Subcutaneous abdominal adipose tissue (tissue), 5 donors: ENCODE measurements around the gene GAB2.
"Not testable (repeated sequence)": the region's sequence is repeated elsewhere in the genome, so short reads cannot be mapped to it uniquely, and the experiment has no call there.

Experiments used
- H3K27ac ChIP-seq: one replicate; pipeline ENCODE4 v1.7.0; 2013; ENCODE audit warnings: low read depth, mild to moderate bottlenecking, inconsistent platforms, low read length, moderate library complexity
- H3K27me3 ChIP-seq, 5 donors: one replicate each; pipeline ENCODE4 v1.7.0; 2013; ENCODE audit warnings: low read length in 5 of 5, inconsistent platforms in 1 of 5; ENCODE audit not compliant: control insufficient read depth in 5 of 5, insufficient read depth in 4 of 5
- H3K36me3 ChIP-seq, 5 donors: one replicate each; pipeline ENCODE4 v1.7.0; 2013; ENCODE audit warnings: low read length in 5 of 5; ENCODE audit not compliant: control insufficient read depth in 5 of 5, insufficient read depth in 5 of 5
- H3K4me1 ChIP-seq, 5 donors: one replicate each; pipeline ENCODE4 v1.7.0; 2013; ENCODE audit warnings: low read length in 5 of 5, mild to moderate bottlenecking in 3 of 5, moderate library complexity in 1 of 5; ENCODE audit not compliant: control insufficient read depth in 5 of 5, insufficient read depth in 5 of 5
- H3K4me3 ChIP-seq, 5 donors: one replicate each; pipeline ENCODE4 v1.7.0; 2013; ENCODE audit warnings: low read length in 5 of 5, low read depth in 1 of 5
- H3K9ac ChIP-seq, 5 donors: one replicate each; pipeline ENCODE4 v1.7.0; 2013; ENCODE audit warnings: low read length in 5 of 5, mild to moderate bottlenecking in 4 of 5, moderate library complexity in 3 of 5
- H3K9me3 ChIP-seq, 5 donors: one replicate each; pipeline ENCODE4 v1.7.0; 2013; ENCODE audit warnings: low read length in 5 of 5; ENCODE audit not compliant: control insufficient read depth in 5 of 5
- donor health status: healthy.
- donor health status: healthy.
- donor health status: healthy.
- donor health status: healthy.
- donor health status: healthy.

GAB2 gene, protein sequence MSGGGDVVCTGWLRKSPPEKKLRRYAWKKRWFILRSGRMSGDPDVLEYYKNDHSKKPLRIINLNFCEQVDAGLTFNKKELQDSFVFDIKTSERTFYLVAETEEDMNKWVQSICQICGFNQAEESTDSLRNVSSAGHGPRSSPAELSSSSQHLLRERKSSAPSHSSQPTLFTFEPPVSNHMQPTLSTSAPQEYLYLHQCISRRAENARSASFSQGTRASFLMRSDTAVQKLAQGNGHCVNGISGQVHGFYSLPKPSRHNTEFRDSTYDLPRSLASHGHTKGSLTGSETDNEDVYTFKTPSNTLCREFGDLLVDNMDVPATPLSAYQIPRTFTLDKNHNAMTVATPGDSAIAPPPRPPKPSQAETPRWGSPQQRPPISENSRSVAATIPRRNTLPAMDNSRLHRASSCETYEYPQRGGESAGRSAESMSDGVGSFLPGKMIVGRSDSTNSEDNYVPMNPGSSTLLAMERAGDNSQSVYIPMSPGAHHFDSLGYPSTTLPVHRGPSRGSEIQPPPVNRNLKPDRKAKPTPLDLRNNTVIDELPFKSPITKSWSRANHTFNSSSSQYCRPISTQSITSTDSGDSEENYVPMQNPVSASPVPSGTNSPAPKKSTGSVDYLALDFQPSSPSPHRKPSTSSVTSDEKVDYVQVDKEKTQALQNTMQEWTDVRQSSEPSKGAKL

DNA sequence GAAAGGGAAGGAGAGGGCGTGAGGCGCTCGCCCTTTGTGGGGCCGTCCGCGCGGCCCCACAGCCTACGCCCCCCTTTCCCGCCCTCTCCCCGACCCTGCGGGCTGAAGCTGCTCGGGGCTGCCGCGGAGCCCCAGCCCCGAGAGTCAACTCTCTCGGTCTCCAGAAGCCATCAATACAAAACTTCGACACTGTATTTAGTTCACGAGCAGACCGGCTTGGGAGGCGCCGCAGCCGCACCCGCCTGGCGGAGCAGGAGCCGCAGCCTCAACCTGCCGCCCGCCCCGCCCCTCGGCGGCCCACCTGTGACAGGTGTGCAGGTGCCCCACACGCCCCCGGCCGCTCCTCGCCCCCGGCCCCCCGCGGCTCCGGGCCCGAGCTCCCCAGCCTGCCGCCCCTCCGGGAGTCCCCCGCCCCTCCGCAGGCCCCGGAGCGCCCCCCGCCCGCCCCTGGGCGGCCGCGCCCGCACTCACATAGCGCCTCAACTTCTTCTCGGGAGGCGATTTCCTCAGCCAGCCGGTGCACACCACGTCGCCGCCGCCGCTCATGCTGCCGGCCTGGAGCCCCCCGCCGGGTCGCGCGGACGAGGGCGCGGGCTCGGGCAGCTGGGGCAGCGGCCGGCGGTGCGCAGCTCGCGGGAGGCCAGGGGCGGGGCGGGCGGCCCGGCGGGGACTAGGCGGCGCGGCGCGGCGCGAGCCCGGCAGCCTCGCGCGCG, at the start of gene GAB2:
TSS of gene GAB2 (minus strand) at position 646 of the 713 bp plus-strand sequence. CDS start at position 546, 100 bp downstream.
- Histone ChIP-seq H3K27ac (peak within 1 kb of the TSS; percentile 100), H3K9me3 (no peaks in the 10 kb centered on the region), H3K36me3 (no peaks in the 10 kb centered on the region), H3K9ac (peak within 1 kb of the TSS; percentile 89 to 95 (median 93)), H3K4me1 (peaks cover 15 to 56% (median 45%) of the 10 kb centered on the region in 5 donors), H3K27me3 (no peaks in the 10 kb centered on the region), H3K4me3 (peak within 1 kb of the TSS; percentile 71 to 93 (median 79))

DNA sequence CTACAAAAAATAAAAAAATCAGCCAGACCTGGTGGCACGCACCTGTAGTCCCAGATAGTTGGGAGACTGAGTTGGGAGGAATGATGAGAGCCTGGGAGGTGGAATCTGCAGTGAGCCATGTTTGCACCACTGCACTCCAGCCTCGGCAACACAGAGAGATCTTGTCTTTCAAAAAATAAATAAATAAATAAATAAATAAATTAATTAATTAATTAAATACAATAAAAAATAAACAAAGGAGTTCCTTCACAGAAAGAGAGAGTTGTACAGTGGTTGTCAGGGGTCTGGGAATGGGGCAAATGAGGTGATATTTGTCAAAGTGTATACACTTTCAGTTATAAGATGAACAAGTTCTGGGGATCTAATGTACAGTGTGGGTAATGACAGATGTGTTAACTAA, 49.8 kb upstream of the GAB2 start:
- no peak overlapping the region for H3K9ac ChIP-seq
- no peaks in the 10 kb centered on the region for H3K27me3 ChIP-seq
- H3K9me3 ChIP-seq: no peaks in the 10 kb centered on the region
- no peaks in the 10 kb centered on the region for H3K4me1 ChIP-seq
- no peak overlapping the region for H3K27ac ChIP-seq
- no peak overlapping the region for H3K4me3 ChIP-seq
- H3K36me3 ChIP-seq: peaks cover 2 to 20% (median 5%) of the 10 kb centered on the region in 5 donors

DNA sequence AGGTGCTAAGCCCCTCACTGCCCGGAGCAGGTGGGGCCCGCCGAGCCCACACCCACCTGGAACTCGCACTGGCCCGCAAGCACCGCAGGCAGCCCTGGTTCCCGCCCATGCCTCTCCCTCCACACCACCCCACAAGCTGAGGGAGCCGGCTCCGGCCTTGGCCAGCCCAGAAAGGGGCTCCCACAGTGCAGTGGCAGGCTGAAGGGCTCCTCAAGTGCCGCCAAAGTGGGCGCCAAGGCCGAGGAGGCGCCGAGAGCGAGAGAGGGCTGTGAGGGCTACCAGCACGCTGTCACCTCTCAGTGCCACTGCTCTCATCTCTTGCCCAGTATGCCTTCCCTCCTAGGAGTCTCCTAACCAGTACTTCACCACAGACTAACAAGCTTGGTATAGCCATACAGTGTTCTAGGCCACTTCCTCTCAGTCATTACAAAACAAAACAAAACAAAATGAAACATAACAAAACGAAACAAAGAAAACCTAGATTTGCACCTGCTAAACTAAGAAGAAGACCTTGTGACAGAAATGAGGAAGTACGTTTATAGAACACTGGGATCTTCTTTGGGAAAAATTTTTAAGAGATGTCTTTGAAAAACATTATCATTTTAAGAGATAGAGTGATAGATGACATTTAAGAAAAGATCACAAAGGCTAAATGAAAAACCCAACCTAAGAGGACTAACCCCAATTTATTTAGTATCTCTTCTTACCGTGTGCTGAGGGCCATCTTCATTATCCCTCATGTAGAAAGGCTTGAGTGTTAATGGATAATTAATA, 47.7 kb upstream of the GAB2 start:
- Histone ChIP-seq H3K9me3 (no peaks in the 10 kb centered on the region), H3K36me3 (peaks cover 2 to 23% (median 14%) of the 10 kb centered on the region in 5 donors), H3K27ac (no peak overlapping the region), H3K4me3 (no peak overlapping the region), H3K27me3 (no peaks in the 10 kb centered on the region), H3K9ac (no peak overlapping the region), H3K4me1 (no peaks in the 10 kb centered on the region)

DNA sequence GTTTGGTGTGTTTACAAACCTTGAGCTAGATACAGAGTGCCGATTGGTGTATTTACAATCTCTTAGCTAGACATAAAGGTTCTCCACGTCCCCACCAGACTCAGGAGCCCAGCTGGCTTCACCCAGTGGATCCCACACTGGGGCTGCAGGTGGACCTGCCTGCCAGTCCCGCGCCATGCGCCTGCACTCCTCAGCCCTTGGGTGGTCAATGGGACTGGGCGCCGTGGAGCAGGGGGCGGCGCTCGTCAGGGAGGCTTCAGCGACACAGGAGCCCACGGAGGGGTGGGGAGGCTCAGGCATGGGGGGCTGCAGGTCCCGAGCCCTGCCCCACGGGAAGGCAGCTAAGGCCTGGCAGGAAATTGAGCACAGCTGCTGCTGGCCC, 47.2 kb upstream of the GAB2 start:
- H3K9me3 ChIP-seq, H3K9ac ChIP-seq, H3K27ac ChIP-seq, H3K4me3 ChIP-seq, H3K4me1 ChIP-seq, H3K27me3 ChIP-seq: not testable (repeated sequence)
- peaks cover 2 to 27% (median 15%) of the 10 kb centered on the region in 5 donors for H3K36me3 ChIP-seq

DNA sequence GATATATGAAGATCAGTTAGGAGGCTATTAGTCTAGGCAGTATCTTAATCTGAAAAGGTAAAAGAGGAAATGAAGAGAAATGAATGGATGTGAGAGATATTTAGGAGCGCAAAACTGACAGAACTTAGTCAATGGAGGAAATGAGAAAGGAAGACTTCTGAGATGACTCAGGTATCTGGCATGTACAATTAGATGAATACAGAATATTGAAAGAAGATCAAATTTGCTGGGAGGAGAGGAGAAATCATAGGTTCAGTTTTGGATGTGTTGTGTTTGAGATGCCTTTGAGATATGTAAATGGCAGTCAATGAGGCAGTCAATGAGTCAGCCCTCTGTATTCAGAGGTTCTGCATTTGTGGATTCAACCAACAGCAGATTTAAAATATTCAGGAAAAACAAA, 42.9 kb upstream of the GAB2 start:
- H3K36me3 ChIP-seq: peaks cover 2 to 34% (median 10%) of the 10 kb centered on the region in 5 donors
- no peak overlapping the region for H3K9ac ChIP-seq
- no peaks in the 10 kb centered on the region for H3K4me1 ChIP-seq
- H3K9me3 ChIP-seq: no peaks in the 10 kb centered on the region
- no peaks in the 10 kb centered on the region for H3K27me3 ChIP-seq
- H3K27ac ChIP-seq: no peak overlapping the region
- H3K4me3 ChIP-seq: no peak overlapping the region

DNA sequence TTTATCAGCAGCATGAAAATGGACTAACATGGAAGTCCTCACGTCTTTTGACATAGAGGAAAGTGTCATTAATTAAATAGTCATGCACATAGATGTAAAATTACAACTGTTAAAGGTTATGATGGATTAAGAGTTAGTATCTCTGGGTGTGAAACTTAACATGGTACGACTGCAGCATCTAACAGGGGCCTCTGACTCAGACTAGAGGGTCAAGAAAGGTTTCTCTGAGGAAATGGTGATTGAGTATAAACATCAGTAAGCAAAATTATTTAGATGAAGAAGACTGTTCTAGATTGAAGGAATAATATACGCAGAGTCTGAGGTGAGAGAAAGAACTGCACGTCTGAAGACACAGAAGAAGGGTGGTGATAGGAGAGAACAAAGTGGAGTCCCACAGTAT, 42.1 kb upstream of the GAB2 start:
- Histone ChIP-seq H3K27ac (no peak overlapping the region), H3K4me3 (no peak overlapping the region), H3K9ac (no peak overlapping the region), H3K9me3 (no peaks in the 10 kb centered on the region), H3K36me3 (peaks cover 2 to 28% (median 10%) of the 10 kb centered on the region in 5 donors), H3K4me1 (no peaks in the 10 kb centered on the region), H3K27me3 (no peaks in the 10 kb centered on the region)

DNA sequence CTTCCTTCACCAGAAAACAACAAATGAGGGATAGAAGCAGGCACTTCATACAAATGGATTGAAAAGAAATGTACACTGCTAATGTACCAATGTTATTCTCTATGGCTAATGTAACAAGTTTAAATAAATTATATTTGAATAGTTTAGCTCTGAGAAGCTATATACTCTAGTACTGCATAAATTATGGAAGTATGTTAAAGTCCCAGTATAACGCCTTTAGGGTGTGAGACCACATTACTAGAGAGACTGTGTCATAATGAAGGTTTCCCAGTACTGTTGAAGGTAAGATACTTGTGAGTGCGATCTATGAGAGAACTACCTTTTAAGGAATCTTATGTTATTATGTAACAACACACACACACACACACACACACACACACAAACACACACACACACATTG, 39.8 kb upstream of the GAB2 start:
- no peaks in the 10 kb centered on the region for H3K9me3 ChIP-seq
- no peak overlapping the region for H3K9ac ChIP-seq
- no peak overlapping the region for H3K4me3 ChIP-seq
- H3K27me3 ChIP-seq: no peaks in the 10 kb centered on the region
- H3K4me1 ChIP-seq: no peaks in the 10 kb centered on the region
- peaks cover 0 to 24% (median 10%) of the 10 kb centered on the region in 5 donors for H3K36me3 ChIP-seq
- H3K27ac ChIP-seq: no peak overlapping the region

DNA sequence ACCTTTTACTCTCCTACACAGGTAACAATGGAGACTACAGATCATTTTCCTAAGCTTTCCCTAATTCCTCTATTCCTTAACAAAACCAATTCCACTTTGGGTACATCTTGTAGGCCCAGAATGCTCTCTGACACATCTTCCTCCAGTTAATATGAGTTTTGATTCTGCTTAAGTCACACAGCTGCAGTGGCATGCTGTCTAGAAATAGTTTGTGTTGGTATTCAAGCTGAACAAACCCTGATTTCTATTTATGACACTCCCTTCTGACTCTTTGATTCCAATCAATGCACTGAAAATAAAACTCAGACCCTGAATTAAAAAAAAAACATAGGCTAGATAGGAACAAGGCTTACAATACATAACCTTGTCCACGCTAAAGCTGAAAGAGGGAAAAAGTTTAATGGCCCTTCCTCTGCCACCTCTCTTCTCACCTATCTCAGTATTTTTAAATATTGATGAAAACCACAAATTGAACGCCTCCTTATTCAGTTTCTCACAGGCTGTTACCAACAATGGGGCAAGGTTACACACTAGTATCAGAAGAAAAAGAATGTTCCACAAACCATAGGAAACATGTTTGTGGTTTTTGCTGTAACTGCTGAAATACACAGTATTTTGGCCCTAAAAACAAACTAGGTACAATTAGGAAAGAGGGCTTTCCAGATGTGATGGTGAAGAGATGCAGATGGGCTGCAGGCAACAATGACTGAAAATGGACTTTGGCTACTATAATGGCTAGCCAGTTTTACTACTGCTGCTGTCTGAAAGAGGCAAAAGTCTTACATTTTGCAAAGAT, 35.7 kb upstream of the GAB2 start:
- H3K27ac ChIP-seq: no peak overlapping the region
- H3K27me3 ChIP-seq: no peaks in the 10 kb centered on the region
- peaks cover 0 to 8% (median 0%) of the 10 kb centered on the region in 5 donors for H3K36me3 ChIP-seq
- no peak overlapping the region for H3K9ac ChIP-seq
- no peaks in the 10 kb centered on the region for H3K9me3 ChIP-seq
- H3K4me3 ChIP-seq: no peak overlapping the region
- H3K4me1 ChIP-seq: peaks cover 0 to 5% (median 0%) of the 10 kb centered on the region in 5 donors
